ENCODE results near the gene AGBL3.

DNA sequence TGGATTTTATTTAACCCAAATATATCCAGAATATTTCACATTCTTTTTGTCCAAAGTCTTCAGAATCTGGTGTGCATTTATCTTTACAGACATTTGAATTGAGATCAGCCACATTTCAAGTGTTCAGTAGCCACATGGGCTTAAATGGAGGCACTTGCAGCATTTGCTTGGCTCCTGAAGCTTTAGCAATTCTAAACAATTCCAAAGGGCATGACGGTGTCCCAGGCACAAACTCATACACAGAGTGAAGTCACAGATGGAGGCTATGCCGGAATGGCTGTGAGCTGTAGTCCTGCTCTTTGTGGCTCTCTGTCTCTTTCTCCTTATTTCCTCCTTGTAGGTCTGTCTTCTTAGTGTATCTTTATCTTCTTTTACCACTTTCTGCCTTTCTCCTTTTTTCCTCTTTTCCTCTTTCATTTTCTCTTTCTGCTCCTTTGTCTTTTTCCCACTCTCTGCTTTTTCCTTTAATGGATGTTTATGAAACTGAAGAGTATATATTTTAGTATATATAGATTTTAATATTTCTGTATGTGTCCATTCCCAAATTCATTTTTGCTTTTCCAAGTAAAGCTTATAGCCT lies 7.7 kb downstream of the AGBL3 start:
- TF ChIP-seq TAF1 (IDR thresholded peaks at IDR 0.05; ENCODE audit: low read depth, low read length) (no peak), EP300 (IDR thresholded peaks at IDR 0.05; ENCODE audit: borderline replicate concordance in 1 of 2, low read depth in 2 of 2, low read length in 2 of 2) (no peak), JUND (IDR thresholded peaks at IDR 0.05; ENCODE audit: low read length) (no peak), SIN3A (conservative IDR thresholded peaks at IDR 0.05 in 1 of 2, IDR thresholded peaks at IDR 0.05 in 1 of 2; ENCODE audit: low read depth in 1 of 2, low read length in 2 of 2) (no peak), SRF (IDR thresholded peaks at IDR 0.05; ENCODE audit: low read depth, low read length) (no peak), RAD21 (IDR thresholded peaks at IDR 0.05 in 1 of 2, conservative IDR thresholded peaks at IDR 0.05 in 1 of 2; ENCODE audit: low read depth in 2 of 2, low read length in 2 of 2) (no peak), RXRA (IDR thresholded peaks at IDR 0.05; ENCODE audit: insufficient read depth, low read depth, low read length) (no peak), SUZ12 (IDR thresholded peaks at IDR 0.05; ENCODE audit: low read length) (no peak), ZNF274 (IDR thresholded peaks at IDR 0.05; ENCODE audit: borderline replicate concordance, extremely low read depth, low read length) (no peak), TCF12 (IDR thresholded peaks at IDR 0.05; ENCODE audit: low read depth, low read length) (no peak)
- TF ChIP-seq, protein P1, sequence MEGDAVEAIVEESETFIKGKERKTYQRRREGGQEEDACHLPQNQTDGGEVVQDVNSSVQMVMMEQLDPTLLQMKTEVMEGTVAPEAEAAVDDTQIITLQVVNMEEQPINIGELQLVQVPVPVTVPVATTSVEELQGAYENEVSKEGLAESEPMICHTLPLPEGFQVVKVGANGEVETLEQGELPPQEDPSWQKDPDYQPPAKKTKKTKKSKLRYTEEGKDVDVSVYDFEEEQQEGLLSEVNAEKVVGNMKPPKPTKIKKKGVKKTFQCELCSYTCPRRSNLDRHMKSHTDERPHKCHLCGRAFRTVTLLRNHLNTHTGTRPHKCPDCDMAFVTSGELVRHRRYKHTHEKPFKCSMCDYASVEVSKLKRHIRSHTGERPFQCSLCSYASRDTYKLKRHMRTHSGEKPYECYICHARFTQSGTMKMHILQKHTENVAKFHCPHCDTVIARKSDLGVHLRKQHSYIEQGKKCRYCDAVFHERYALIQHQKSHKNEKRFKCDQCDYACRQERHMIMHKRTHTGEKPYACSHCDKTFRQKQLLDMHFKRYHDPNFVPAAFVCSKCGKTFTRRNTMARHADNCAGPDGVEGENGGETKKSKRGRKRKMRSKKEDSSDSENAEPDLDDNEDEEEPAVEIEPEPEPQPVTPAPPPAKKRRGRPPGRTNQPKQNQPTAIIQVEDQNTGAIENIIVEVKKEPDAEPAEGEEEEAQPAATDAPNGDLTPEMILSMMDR (IDR thresholded peaks at IDR 0.05; ENCODE audit: control extremely low read depth in 1 of 3, insufficient read depth in 1 of 3, low read depth in 1 of 3, low read length in 3 of 3): no peak

All from H1 (cell line).